Endometrial microvascular endothelial cells (primary cell): ENCODE data around the gene BCL2. TPM values are rescaled to one million over a fixed set of nuclear protein-coding genes. Genes with fewer than 3 reads are reported as not detected.

ENCODE experiments used
- in situ Hi-C: cut with HindIII; loops from 2 replicates; pipeline ENCODE4 v1.10.0; 2017; ENCODE audit warnings: low sequenced_read_pairs, low pct_unique_long_range_greater_than_20kb; ENCODE audit errors: inconsistent ontology term
- total RNA-seq: library from RNA; depleted of rRNA; stranded (reverse); fragments of >200 nt; gene quantifications from one replicate; pipeline ENCODE4 v1.2.3, GENCODE V29; 2015; ENCODE audit errors: inconsistent ontology term

BCL2 gene
- total RNA-seq, 1 donor from 2014 or later = 0.56 TPM

GRCh38 chr18:63336366-63337099 is 17.0 kb upstream of the BCL2 start:
- in situ Hi-C loops = loop anchor here (25.0 kb wide), 1 partner anchor 199 kb away; no protein-coding TSS in a partner anchor

DNA sequence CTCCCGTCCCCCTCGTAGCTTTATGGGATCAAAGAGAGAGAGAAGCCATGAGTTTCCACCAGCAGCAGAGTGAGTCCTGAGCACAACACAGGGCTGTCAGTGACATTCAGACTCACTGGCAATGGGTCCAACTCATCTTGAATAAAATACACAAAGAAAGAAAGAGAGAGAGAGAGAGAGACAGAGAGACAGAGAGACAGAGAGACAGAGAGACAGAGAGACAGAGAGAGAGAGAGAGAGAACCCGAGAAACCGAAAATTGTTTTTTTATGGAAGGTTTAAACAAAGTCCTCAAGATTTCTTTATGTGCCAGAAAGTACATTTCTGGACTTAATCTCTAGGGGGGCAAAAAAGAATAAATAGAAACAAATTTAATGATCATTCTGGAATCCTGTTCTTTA is 11.5 kb upstream of the BCL2 start:
- in situ Hi-C loops = loop anchor here (25.0 kb wide), 1 partner anchor 194 kb away; no protein-coding TSS in a partner anchor

DNA sequence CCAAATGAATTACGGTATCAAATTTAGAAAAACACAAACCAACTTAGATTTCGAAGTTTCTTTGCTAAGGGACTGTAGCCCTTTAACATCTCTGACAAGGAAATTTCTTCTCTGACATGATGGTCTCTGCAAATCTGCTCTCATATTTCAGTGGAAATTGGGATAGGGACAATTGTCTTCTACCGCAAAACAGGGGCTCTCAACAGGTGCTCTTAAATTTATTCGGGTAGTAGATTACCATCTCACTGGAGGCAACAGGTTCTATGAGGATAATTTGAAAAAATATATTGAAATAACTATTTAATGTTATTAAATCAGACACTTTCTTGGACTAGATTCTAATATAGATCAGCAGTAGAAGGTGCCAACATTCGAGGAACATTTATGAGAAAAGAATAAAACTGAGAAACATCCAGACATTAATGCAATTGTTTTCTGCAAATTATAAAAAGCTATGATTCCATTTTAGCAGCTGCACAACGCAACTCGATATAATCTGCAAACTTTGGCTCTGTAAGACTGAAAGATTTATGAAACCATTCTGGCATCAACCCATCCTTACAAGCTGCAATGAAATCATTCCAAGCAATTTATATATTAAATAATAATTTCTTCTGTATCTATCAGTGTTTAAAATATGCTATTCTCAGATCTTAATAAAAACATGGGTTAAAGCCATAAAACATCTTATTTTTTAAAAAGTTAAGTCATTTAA is 10.0 kb upstream of the BCL2 start:
- in situ Hi-C loops = loop anchor here (10.0 to 25.0 kb wide), 2 partner anchors 192 to 315 kb away; no protein-coding TSS in a partner anchor

GRCh38 chr18:63326011-63326410 is 6.4 kb upstream of the BCL2 start:
- in situ Hi-C loops = loop anchor here (10.0 to 25.0 kb wide), 2 partner anchors 189 to 311 kb away; no protein-coding TSS in a partner anchor

DNA sequence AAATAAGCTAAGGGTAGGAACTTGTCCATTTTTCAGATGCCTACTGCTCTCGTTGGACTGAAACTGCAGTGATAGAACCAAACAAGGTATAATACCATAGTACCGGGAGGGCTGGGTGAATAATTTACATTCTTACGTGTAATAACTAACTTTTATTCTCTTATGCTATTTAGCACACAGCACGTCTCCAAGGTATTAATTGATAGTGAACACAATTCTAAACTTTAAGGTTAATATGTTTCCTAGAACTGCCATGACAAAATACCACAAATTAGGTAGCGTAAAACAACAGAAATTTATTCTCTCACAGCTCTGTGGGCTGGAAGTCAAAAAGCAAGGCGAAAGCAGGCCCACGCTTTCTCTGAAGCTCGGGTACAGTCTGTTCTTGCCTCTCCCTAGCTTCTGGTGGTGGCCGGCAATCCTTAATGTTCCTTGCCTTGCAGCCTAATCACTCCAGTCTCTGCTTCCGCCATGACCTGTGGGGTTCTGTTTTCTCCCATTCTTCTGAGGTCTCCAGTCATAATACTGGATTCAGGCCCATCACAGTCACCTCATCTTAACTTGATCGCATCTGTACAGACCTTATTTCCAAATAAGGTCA is 5.6 kb upstream of the BCL2 start:
- in situ Hi-C loops = loop anchor here (10.0 to 25.0 kb wide), 2 partner anchors 188 to 310 kb away; no protein-coding TSS in a partner anchor

DNA sequence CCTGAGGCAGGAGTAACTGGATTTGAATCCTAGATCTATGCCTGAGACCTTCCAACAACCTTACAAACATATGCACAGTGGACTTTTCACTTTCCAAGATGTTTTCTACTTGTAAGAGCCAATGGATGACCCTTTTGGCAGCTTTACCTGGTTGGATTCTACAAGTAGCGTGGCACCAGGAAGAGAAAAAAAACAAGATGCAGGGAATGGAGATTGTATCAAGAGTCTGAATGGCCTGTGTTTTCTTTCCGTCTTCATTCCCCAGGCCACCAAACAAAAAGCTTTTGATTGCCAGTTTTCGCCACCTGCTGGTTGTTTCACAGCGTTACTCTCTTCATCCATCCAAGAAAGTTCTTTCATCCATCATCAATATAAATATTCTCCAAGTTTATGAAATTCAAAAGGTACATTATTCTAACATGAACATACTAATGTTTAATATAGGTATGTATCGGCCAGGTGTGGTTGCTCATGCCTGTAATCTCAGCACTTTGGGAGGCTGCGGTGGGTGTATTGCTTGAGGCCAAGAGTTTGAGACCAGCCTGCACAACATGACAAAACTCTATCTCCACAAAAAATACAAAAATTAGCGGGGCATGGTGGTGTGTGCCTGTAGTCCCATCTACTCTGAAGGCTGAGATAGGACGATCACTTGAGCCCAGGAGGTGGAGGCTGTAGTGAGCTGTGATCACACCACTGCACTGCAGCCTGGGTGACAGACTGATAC is 3.5 kb upstream of the BCL2 start:
- in situ Hi-C loops = loop anchor here (10.0 kb wide), 1 partner anchor 308 kb away; no protein-coding TSS in a partner anchor

- in situ Hi-C loops = loop anchor here (10.0 kb wide), 1 partner anchor 307 kb away; no protein-coding TSS in a partner anchor
These were observed 2.6 kb upstream of the BCL2 start for GRCh38 chr18:63322206-63322605.

DNA sequence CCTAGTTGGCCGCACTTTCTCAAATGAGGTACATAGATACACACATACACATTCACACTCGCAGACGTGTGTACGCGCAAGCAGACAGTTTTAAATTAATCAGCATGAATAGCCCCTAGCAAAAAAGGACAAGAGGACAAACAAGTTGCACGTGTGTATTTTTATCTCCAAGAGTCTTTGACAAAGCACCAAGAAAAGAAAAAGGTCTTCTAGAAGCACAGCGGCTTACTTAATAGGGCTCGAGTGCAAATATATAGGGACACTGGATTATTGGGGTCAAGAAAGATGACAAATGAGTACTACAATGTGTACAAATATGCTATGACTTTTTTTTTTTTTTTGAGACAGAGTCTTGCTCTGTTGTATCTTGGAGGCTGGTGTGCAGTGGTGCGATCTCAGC is 1.7 kb upstream of the BCL2 start:
- in situ Hi-C loops = loop anchor here (10.0 kb wide), 1 partner anchor 306 kb away; no protein-coding TSS in a partner anchor

DNA sequence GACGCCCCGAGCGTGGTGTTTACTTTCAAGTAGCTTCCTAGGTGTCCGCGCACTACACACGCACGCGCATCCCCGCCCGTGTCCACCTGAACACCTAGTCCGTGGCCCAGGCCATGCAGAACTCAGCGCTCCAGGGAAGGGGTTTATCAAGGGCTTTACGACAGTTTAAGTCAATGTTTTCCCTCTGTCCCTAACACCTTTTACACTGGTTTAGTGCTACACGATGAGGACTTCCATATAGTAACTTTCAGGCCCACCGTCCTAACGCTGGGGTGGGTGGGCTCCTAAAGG is 1.4 kb upstream of the BCL2 start:
- in situ Hi-C loops = loop anchor here (10.0 kb wide), 1 partner anchor 306 kb away; no protein-coding TSS in a partner anchor

- in situ Hi-C loops = loop anchor here (10.0 kb wide), 1 partner anchor 306 kb away; no protein-coding TSS in a partner anchor
These were observed 780 bp upstream of the BCL2 start for GRCh38 chr18:63320123-63320974.

DNA sequence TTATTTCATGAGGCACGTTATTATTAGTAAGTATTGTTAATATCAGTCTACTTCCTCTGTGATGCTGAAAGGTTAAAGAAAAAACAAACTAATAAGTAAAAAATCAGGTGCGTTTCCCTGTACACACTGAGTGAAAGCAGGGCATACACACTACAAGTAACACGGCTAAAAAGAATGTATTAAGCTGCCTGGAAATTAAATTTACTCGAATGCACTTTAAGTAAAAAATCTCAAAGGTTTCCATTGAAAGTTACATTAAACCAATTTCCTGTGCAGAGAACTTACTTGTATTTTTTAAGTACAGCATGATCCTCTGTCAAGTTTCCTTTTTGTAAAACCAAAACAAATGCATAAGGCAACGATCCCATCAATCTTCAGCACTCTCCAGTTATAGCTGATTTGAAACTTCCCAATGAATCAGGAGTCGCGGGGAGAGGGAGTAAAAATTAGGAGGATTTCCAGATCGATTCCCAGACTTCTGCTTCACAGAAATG is 633 bp downstream of the BCL2 start:
- in situ Hi-C loops = no loop called here

DNA sequence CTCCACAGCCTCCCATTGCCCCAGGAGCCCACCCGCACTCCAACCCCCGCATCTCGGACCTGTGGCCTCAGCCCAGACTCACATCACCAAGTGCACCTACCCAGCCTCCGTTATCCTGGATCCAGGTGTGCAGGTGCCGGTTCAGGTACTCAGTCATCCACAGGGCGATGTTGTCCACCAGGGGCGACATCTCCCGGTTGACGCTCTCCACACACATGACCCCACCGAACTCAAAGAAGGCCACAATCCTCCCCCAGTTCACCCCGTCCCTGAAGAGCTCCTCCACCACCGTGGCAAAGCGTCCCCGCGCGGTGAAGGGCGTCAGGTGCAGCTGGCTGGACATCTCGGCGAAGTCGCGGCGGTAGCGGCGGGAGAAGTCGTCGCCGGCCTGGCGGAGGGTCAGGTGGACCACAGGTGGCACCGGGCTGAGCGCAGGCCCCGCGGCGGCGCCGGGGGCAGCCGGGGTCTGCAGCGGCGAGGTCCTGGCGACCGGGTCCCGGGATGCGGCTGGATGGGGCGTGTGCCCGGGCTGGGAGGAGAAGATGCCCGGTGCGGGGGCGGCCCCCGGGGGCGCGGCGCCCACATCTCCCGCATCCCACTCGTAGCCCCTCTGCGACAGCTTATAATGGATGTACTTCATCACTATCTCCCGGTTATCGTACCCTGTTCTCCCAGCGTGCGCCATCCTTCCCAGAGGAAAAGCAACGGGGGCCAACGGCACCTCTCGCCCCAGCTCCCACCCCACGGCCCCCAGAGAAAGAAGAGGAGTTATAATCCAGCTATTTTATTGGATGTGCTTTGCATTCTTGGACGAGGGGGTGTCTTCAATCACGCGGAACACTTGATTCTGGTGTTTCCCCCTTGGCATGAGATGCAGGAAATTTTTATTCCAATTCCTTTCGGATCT is 1.3 kb downstream of the BCL2 start:
- in situ Hi-C loops = no loop called here

DNA sequence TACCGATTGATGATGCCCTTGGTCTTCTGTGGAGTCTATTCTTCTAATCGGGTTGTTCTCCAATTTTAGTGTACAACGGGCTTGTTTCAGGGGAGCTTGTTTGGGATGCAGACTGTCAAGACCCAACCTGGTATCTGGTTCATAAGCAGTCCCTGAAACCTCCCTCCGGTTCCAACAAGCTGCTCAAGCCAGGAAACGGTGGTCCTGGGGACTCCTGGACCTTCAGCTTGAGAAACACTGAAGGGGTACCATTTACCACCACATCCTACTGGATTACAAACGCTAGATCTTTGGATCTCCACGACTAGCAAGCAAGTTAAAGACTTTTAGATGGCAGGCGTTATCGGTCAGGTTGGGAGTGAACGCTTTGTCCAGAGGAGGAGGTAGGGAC is 2.0 kb downstream of the BCL2 start:
- in situ Hi-C loops = no loop called here

DNA sequence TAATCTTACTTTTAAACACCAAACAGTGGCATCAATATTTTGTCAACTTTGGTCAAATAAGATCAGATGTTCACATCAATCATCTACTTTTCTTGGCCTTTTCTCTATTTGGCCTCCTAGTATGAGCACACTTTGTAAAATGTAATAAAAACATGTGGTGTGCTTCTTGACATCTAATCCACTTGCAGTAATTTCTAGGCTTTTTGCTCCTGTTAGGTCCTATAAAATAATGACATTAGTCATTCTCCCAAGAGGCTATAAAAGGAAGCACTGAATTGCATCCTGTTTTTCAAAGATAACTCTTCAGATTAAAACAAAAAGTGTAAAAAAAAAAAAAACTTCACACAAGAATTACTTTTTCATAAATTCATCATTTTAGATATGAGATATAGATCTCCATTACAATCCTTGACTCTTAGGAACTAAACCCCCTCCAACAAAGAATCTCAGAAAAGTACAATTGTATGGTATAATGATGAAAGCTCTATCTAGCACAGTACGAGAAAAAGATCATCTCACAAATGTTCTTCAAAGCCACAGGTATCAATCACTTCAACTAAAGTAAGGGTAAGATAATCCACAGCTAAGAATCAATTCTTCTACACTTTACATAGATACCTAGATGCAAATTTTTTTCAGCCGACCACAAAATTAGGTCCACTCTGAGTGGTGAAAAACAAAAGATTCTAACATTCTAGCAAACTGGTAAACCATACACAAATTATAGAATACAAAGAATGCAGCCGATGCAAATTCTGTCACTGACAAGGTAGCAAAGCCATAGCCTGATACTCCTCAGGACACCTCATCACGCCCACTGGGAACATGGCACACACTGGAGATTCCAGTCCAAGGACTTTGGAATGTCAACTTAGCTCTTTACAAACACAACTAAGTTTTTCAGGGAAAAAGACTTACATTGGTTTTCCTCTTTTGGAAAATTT is 2.7 kb downstream of the BCL2 start:
- in situ Hi-C loops = no loop called here

- in situ Hi-C loops = no loop called here
These were observed 3.7 kb downstream of the BCL2 start for GRCh38 chr18:63315876-63316275.

DNA sequence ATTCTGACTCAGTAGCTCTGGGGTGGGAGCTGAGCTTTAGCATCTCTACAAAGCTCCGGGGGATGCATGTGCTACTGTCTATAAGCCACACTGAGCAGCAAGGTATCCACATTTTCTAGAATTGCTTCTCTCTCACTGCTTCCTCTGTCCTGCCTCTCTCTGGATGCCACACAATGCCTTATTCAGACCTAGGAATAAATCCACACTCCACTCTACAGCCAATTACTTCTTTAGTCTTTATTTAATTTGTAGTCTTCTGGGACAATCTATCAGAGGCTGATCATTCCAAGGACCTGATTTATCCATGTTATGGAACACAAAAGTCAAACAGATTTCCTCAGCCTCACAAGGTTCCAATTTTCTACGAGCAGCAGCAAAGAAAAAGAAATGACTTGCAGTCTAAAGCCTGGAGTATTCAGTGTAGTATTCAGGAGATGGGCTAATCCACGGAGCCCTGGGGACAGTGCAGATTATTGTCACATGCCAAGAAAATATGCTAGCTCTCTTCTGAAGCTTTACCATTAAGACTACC is 4.4 kb downstream of the BCL2 start:
- in situ Hi-C loops = no loop called here
